Measurements from ENCODE around the gene POPDC2. TPM values are rescaled to one million over a fixed set of nuclear protein-coding genes. Genes with fewer than 3 reads are reported as not detected.

Gene POPDC2
- total RNA-seq, 1 experiment from 2014 or later, result 0.15 TPM

DNA sequence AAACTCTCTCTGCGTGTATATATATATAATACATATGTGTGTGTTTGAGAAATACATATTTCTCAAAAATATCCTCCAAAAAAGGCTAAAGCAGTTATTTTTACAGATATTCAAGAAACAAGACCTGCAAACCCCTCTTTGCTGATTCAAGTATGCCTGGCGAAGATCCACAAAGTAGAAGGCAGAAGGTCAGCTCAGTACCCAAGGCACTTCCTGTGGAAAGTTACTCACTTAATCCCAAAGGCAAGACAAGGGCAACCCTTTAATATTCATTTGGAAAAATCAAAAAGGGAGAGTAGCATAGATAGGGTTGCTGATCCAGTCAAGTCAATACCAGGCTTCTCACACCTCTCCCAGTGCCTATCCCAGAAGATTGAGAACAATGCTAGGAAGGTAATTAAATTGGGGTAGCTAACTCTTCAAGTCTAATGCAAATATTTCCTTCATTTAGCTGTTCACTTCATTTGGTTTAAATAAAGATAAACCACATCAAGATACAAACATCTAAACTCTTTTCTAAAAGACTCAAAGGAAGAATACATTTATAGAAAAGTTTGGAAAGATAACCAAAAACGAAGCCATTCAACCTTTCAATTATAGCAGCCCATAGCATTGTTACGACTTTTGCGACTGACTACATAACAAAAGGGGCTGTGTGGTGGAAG lies 9.6 kb upstream of the POPDC2 start:
- 0 out of 2 replicates have a peak, but pooled peaks cover 4% of the 10 kb centered on the region for H3K4me1 ChIP-seq (ENCODE audit: control insufficient read depth, insufficient read depth, low read length)
- no peak for TF ChIP-seq TCF7L2 (IDR thresholded peaks at IDR 0.05; ENCODE audit: low read depth, low read length)
- TF ChIP-seq, protein P1, sequence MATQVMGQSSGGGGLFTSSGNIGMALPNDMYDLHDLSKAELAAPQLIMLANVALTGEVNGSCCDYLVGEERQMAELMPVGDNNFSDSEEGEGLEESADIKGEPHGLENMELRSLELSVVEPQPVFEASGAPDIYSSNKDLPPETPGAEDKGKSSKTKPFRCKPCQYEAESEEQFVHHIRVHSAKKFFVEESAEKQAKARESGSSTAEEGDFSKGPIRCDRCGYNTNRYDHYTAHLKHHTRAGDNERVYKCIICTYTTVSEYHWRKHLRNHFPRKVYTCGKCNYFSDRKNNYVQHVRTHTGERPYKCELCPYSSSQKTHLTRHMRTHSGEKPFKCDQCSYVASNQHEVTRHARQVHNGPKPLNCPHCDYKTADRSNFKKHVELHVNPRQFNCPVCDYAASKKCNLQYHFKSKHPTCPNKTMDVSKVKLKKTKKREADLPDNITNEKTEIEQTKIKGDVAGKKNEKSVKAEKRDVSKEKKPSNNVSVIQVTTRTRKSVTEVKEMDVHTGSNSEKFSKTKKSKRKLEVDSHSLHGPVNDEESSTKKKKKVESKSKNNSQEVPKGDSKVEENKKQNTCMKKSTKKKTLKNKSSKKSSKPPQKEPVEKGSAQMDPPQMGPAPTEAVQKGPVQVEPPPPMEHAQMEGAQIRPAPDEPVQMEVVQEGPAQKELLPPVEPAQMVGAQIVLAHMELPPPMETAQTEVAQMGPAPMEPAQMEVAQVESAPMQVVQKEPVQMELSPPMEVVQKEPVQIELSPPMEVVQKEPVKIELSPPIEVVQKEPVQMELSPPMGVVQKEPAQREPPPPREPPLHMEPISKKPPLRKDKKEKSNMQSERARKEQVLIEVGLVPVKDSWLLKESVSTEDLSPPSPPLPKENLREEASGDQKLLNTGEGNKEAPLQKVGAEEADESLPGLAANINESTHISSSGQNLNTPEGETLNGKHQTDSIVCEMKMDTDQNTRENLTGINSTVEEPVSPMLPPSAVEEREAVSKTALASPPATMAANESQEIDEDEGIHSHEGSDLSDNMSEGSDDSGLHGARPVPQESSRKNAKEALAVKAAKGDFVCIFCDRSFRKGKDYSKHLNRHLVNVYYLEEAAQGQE (IDR thresholded peaks at IDR 0.05; ENCODE audit: insufficient read depth in 1 of 2, low read depth in 2 of 2, low read length in 1 of 2), result no peak
- TF ChIP-seq, protein P2, sequence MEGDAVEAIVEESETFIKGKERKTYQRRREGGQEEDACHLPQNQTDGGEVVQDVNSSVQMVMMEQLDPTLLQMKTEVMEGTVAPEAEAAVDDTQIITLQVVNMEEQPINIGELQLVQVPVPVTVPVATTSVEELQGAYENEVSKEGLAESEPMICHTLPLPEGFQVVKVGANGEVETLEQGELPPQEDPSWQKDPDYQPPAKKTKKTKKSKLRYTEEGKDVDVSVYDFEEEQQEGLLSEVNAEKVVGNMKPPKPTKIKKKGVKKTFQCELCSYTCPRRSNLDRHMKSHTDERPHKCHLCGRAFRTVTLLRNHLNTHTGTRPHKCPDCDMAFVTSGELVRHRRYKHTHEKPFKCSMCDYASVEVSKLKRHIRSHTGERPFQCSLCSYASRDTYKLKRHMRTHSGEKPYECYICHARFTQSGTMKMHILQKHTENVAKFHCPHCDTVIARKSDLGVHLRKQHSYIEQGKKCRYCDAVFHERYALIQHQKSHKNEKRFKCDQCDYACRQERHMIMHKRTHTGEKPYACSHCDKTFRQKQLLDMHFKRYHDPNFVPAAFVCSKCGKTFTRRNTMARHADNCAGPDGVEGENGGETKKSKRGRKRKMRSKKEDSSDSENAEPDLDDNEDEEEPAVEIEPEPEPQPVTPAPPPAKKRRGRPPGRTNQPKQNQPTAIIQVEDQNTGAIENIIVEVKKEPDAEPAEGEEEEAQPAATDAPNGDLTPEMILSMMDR (IDR thresholded peaks at IDR 0.05), result no peak
- no peak for TF ChIP-seq POLR2AphosphoS5 (IDR thresholded peaks at IDR 0.05; ENCODE audit: low read depth, low read length)
- no peak for TF ChIP-seq SIN3A (IDR thresholded peaks at IDR 0.05; ENCODE audit: borderline replicate concordance, insufficient read depth, low read depth, low read length)
- ATAC-seq (no peak), DNase-seq (ENCODE audit: low read depth, low spot score) (no peak)
- H3K36me3 ChIP-seq (ENCODE audit: control insufficient read depth, insufficient read depth, low read length), result peaks cover 44% of the 10 kb centered on the region
- H3K27me3 ChIP-seq (ENCODE audit: control insufficient read depth, insufficient read depth, low read length), result no peaks in the 10 kb centered on the region
- in situ Hi-C loops (cut with HindIII; ENCODE audit: low pct_unique_long_range_greater_than_20kb, low sequenced_read_pairs), result no loop called here
- no TSS peak for BruUV-seq (replicated peaks)
- ChIA-PET POLR2A (no interaction called here), CTCF (no interaction called here)
- intact Hi-C loops (cut with micrococcal nuclease; ENCODE audit: unreplicated experiment), result no loop called here
- H3K27ac ChIP-seq (ENCODE audit: low read length), result no peak overlapping the region
- no peak overlapping the region for H3K4me3 ChIP-seq (ENCODE audit: low read depth in 2 of 2, low read length in 2 of 2)
- no peaks in the 10 kb centered on the region for H3K9me3 ChIP-seq (ENCODE audit: control insufficient read depth, insufficient read depth, low read depth, low read length)

DNA sequence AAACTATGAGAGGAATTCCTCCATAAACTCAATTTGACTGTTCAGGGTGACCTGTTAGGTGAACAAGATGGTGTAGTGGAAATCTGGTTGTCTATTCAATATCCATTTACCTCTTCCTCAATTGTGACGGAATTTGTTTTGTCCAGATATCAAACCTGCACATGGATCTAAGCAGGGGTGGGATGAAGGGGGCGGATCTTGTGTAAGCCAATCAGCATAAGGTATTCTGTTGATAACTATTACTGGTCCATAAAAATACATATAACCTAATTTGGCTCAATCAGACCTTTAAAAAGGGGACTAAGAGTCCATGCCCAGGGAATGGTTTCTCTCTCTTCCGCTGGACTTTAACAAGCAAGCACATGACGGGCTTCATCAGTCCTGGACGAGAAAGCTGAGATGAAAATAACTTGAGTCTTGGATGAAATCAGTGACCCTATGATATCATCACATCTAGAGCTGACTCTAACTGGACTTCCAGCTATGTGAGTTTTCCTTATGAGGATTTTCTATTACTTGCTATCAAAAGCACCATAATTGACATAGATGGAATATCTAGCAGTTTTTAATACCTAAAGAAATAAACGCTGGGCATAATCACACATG lies 5.7 kb upstream of the POPDC2 start:
- ATAC-seq (no peak), DNase-seq (ENCODE audit: low read depth, low spot score) (no peak)
- H3K36me3 ChIP-seq (ENCODE audit: control insufficient read depth, insufficient read depth, low read length), result peaks cover 25% of the 10 kb centered on the region
- no TSS peak for BruUV-seq (replicated peaks)
- H3K27me3 ChIP-seq (ENCODE audit: control insufficient read depth, insufficient read depth, low read length), result no peaks in the 10 kb centered on the region
- in situ Hi-C loops (cut with HindIII; ENCODE audit: low pct_unique_long_range_greater_than_20kb, low sequenced_read_pairs) (no loop called here), intact Hi-C loops (cut with micrococcal nuclease; ENCODE audit: unreplicated experiment) (no loop called here)
- no peak overlapping the region for H3K27ac ChIP-seq (ENCODE audit: low read length)
- 0 out of 2 replicates have a peak, but pooled peaks cover 4% of the 10 kb centered on the region for H3K4me1 ChIP-seq (ENCODE audit: control insufficient read depth, insufficient read depth, low read length)
- ChIA-PET POLR2A (no interaction called here), CTCF (no interaction called here)
- TF ChIP-seq, protein P2 (IDR thresholded peaks at IDR 0.05), result no peak
- TF ChIP-seq, protein P1 (IDR thresholded peaks at IDR 0.05; ENCODE audit: insufficient read depth in 1 of 2, low read depth in 2 of 2, low read length in 1 of 2), result no peak
- no peak for TF ChIP-seq SIN3A (IDR thresholded peaks at IDR 0.05; ENCODE audit: borderline replicate concordance, insufficient read depth, low read depth, low read length)
- no peak for TF ChIP-seq TCF7L2 (IDR thresholded peaks at IDR 0.05; ENCODE audit: low read depth, low read length)
- no peak for TF ChIP-seq POLR2AphosphoS5 (IDR thresholded peaks at IDR 0.05; ENCODE audit: low read depth, low read length)
- no peaks in the 10 kb centered on the region for H3K9me3 ChIP-seq (ENCODE audit: control insufficient read depth, insufficient read depth, low read depth, low read length)
- H3K4me3 ChIP-seq (ENCODE audit: low read depth in 2 of 2, low read length in 2 of 2), result no peak overlapping the region

Data from Panc1 (cell line).